Hepatocyte (in vitro differentiated cells): ENCODE results near the gene POLR1H. TPM values are rescaled to one million over a fixed set of nuclear protein-coding genes. Genes with fewer than 3 reads are reported as not detected.

Experiments
- DNase-seq: peaks from one replicate; pipeline ENCODE4 v3.0.0-alpha.2; 2016; ENCODE audit warnings: low spot score
- H2AFZ ChIP-seq: fragments of 200-600 bp; sonication (generic); 2 replicates; pipeline ENCODE4 v1.6.0; 2016; ENCODE audit warnings: antibody characterized with exemption, mild to moderate bottlenecking
- H3K27ac ChIP-seq: fragments of 200-600 bp; sonication (generic); 2 replicates; pipeline ENCODE4 v1.5.1; 2016; ENCODE audit warnings: mild to moderate bottlenecking
- H3K27me3 ChIP-seq: fragments of 200-600 bp; sonication (generic); 2 replicates; pipeline ENCODE4 v1.6.1; 2016
- H3K36me3 ChIP-seq: fragments of 200-600 bp; sonication (generic); replicated peaks from 2 replicates; pipeline ENCODE4 v1.5.1; 2016; ENCODE audit warnings: low read depth; ENCODE audit not compliant: insufficient read depth
- H3K4me1 ChIP-seq: fragments of 200-600 bp; sonication (generic); 2 replicates; pipeline ENCODE4 v1.5.1; 2016; ENCODE audit warnings: mild to moderate bottlenecking, moderate library complexity; ENCODE audit not compliant: insufficient read depth
- H3K4me2 ChIP-seq: fragments of 200-600 bp; sonication (generic); 2 replicates; pipeline ENCODE4 v1.6.0; 2016
- H3K4me3 ChIP-seq: fragments of 200-600 bp; sonication (generic); 2 replicates; pipeline ENCODE4 v1.5.1; 2016; ENCODE audit warnings: mild to moderate bottlenecking
- H3K79me2 ChIP-seq: fragments of 200-600 bp; sonication (generic); 2 replicates; pipeline ENCODE4 v1.6.0; 2017; ENCODE audit warnings: mild to moderate bottlenecking
- H3K9me2 ChIP-seq: fragments of 200-600 bp; sonication (generic); replicated peaks from 2 replicates; pipeline ENCODE4 v1.6.0; 2017; ENCODE audit warnings: mild to moderate bottlenecking; ENCODE audit not compliant: insufficient read depth
- H3K9me3 ChIP-seq: fragments of 200-600 bp; sonication (generic); 2 replicates; pipeline ENCODE4 v1.5.1; 2016; ENCODE audit warnings: low read depth, mild to moderate bottlenecking
- H4K20me1 ChIP-seq: fragments of 200-600 bp; sonication (generic); 2 replicates; pipeline ENCODE4 v1.6.0; 2016; ENCODE audit warnings: mild to moderate bottlenecking; ENCODE audit not compliant: insufficient read depth, poor library complexity, severe bottlenecking
- CTCF ChIP-seq: fragments of 200-600 bp; sonication (generic); IDR thresholded peaks from 2 replicates; pipeline ENCODE4 v1.5.1; 2016; ENCODE audit warnings: antibody characterized with exemption, mild to moderate bottlenecking; ENCODE audit not compliant: poor library complexity
- EZH2 ChIP-seq: fragments of 200-600 bp; sonication (generic); IDR thresholded peaks from 2 replicates; pipeline ENCODE4 v1.6.1; 2016; ENCODE audit warnings: antibody characterized with exemption, mild to moderate bottlenecking, borderline replicate concordance
- EZH2phosphoT487 ChIP-seq: fragments of 200-600 bp; sonication (generic); IDR thresholded peaks from one replicate; pipeline ENCODE4 v1.6.1; 2018; ENCODE audit warnings: antibody characterized with exemption, mild to moderate bottlenecking, low read depth, moderate library complexity; ENCODE audit not compliant: unreplicated experiment, severe bottlenecking
- WGBS: methylation state at CpG from one replicate; pipeline ENCODE4 v1.1.6; 2016; ENCODE audit warnings: low lambda C conversion rate; ENCODE audit errors: missing lambda C conversion rate; 5-methylcytosine and 5-hydroxymethylcytosine counted together
- polyA plus RNA-seq: library from polyadenylated mRNA; unstranded; fragments of >200 nt; fragmentation: Nextera tagmentation; extraction: Ambion mirVana; gene quantifications from 2 replicates; pipeline ENCODE4 v1.2.1, GENCODE V29; 2016
- total RNA-seq: library from RNA; depleted of rRNA; stranded (reverse); fragments of >200 nt; gene quantifications from 2 replicates; pipeline ENCODE4 v1.2.3, GENCODE V29; 2014

Gene POLR1H
- total and polyA plus RNA-seq, 2 experiments from 2014 or later, result 21.3 to 34.8 TPM

GRCh38 chr6:30071858-30072257, 10.8 kb downstream of the POLR1H start:
- peaks cover 11% of the 10 kb centered on the region for H3K79me2 ChIP-seq
- WGBS, result 63% methylated on average over 3 of the region's 3 CpGs
- H3K9me2 ChIP-seq, result no peaks in the 10 kb centered on the region
- H3K4me1 ChIP-seq, result peaks cover 31% of the 10 kb centered on the region
- peak overlapping the region; percentile 77 for H3K4me2 ChIP-seq
- H3K4me3 ChIP-seq, result no peak overlapping the region
- H2AFZ ChIP-seq, result no peak overlapping the region
- no peaks in the 10 kb centered on the region for H3K9me3 ChIP-seq
- no peak for TF ChIP-seq CTCF
- TF ChIP-seq EZH2phosphoT487, result no peak
- TF ChIP-seq EZH2, result no peak
- no peaks in the 10 kb centered on the region for H4K20me1 ChIP-seq
- DNase-seq, result no peak
- no peak overlapping the region for H3K27ac ChIP-seq
- H3K27me3 ChIP-seq, result peaks cover 74% of the 10 kb centered on the region
- no peaks in the 10 kb centered on the region for H3K36me3 ChIP-seq

GRCh38 chr6:30073489-30074235, 12.6 kb downstream of the POLR1H start:
- H4K20me1 ChIP-seq, result no peaks in the 10 kb centered on the region
- H3K27ac ChIP-seq, result peak overlapping the region; percentile 49
- H3K4me1 ChIP-seq, result peaks cover 31% of the 10 kb centered on the region
- no peak for TF ChIP-seq CTCF
- no peak for TF ChIP-seq EZH2
- TF ChIP-seq EZH2phosphoT487, result no peak
- H3K27me3 ChIP-seq, result peaks cover 92% of the 10 kb centered on the region
- 44% methylated on average over 7 of the region's 7 CpGs for WGBS
- H3K4me2 ChIP-seq, result peak overlapping the region; percentile 92
- H3K9me2 ChIP-seq, result no peaks in the 10 kb centered on the region
- no peak overlapping the region for H2AFZ ChIP-seq
- H3K9me3 ChIP-seq, result no peaks in the 10 kb centered on the region
- H3K4me3 ChIP-seq, result no peak overlapping the region
- no peaks in the 10 kb centered on the region for H3K36me3 ChIP-seq
- no peaks in the 10 kb centered on the region for H3K79me2 ChIP-seq
- peak; percentile 35 for DNase-seq

GRCh38 chr6:30074331-30075093, 13.4 kb downstream of the POLR1H start:
- TF ChIP-seq EZH2, result no peak
- no peak for TF ChIP-seq CTCF
- TF ChIP-seq EZH2phosphoT487, result peak; percentile 63
- peak; percentile 51 for DNase-seq
- H3K27ac ChIP-seq, result peak overlapping the region; percentile 49
- no peaks in the 10 kb centered on the region for H4K20me1 ChIP-seq
- H3K4me1 ChIP-seq, result peaks cover 31% of the 10 kb centered on the region
- no peaks in the 10 kb centered on the region for H3K36me3 ChIP-seq
- peaks cover 100% of the 10 kb centered on the region for H3K27me3 ChIP-seq
- peak overlapping the region; percentile 46 for H2AFZ ChIP-seq
- WGBS, result 5% methylated on average over 28 of the region's 37 CpGs
- peak overlapping the region; percentile 92 for H3K4me2 ChIP-seq
- no peaks in the 10 kb centered on the region for H3K9me2 ChIP-seq
- peak overlapping the region; percentile 36 for H3K4me3 ChIP-seq
- no peaks in the 10 kb centered on the region for H3K9me3 ChIP-seq
- no peaks in the 10 kb centered on the region for H3K79me2 ChIP-seq
